HPDE6-E6E7 (cell line): ENCODE results near the gene VANGL1.
A peak's percentile ranks its signal among the peaks of the same experiment; 100 is the strongest.

Experiments used
- DNase-seq: peaks from one replicate; pipeline ENCODE4 v3.0.0; 2011; ENCODE audit warnings: missing footprints; ENCODE audit errors: extremely low spot score

VANGL1 gene

DNA sequence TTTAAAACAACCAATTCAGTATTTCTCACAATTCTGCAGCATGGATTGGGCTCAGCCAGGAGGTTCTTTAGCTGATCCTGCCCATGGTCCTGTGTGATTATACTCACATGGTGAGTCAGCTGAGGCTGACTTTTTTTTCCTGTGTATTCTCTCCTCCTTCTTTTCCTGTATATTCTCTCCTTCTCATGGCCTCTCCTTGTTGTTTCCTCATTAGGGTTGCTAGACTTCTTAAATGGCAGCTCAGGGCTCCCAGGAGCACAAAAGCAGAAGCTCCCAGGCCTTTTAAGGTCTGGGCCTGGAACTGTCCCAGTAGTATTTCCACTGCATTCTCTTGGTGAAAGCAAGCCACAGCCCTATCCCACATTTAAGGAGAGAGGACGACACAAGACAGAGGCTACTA lies 26.8 kb downstream of the VANGL1 start:
- no peak for DNase-seq

- DNase-seq, result peak; percentile 47
These were observed 27.4 kb downstream of the VANGL1 start for GRCh38 chr1:115669002-115669673.

GRCh38 chr1:115669886-115670285 lies 28.1 kb downstream of the VANGL1 start:
- no peak for DNase-seq

DNA sequence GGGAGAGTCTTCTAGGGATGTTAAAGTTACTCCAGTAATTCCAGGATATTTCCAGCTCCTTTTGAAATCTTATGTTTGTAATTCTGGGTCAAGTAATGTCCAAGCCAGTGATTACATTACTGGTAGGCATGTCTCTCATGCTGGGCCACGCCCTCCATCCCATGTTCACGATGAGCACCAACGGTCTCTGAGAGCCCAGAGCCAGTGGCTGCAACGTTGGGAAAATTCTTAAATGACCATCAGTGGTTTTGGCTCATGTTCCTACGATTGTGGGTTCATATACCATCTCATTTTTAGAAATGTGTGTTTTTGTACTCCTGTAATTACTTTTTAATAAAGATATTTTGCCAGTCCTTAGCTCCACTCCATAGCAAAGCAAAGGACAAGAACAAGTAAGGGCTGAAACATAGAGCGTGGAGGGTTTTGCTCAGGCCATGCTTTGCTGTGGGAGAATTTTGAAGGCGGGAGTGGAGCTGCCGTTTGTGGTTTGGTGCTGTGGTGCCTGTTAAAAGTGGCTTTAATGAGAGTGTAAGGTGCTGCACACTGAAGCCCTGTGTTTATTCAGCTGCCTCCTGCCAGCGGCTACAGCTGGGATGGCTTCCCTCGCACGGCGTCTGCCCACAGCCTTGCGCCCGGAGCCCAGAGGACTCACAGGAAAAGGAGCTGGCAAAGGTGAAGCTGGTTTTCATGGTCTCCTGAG lies 28.9 kb downstream of the VANGL1 start:
- no peak for DNase-seq

GRCh38 chr1:115671176-115671934 lies 29.6 kb downstream of the VANGL1 start:
- DNase-seq, result peak; percentile 66

- no peak for DNase-seq
These were observed 30.6 kb downstream of the VANGL1 start for GRCh38 chr1:115672224-115673009.

- DNase-seq, result no peak
These were observed 34.9 kb downstream of the VANGL1 start for GRCh38 chr1:115676498-115677181.

DNA sequence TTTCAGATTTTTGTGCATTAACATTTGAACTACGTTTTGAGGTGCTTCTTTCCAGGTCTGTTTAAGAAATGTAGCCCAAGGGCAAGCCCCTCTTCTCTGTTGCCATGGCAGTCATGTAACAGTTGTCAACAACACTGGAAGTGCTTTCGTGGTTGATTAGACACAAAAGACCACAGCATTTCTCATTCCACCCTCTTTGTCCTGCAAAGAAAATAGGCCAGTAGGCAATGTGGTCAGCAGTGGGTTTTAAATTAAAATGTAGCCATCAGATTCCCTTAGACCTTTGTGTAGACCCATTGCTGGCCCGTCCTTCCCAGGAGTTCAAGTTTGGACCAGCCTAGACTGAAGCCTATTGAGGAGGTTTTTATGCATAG lies 35.4 kb downstream of the VANGL1 start:
- no peak for DNase-seq

GRCh38 chr1:115677565-115677964 lies 35.8 kb downstream of the VANGL1 start:
- no peak for DNase-seq

DNA sequence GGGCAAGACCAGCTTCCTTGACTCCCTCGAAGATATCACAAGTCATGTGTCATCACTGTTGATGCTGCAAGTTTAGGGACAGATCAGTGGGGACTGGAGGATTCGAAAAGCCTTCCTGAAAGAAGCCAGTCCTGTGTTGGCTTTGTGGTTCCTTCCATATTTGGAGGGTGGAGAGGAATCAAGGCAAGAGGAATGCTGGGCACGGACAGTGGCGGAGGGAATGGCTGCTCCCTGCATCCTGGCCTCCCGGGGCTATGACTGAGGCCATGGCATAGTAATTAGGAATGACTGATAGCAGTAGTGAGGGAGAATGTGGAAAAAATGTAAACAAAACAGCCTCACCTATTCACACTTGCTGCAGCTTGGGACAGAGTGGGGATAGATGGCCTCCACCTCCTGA lies 36.4 kb downstream of the VANGL1 start:
- DNase-seq, result no peak

DNA sequence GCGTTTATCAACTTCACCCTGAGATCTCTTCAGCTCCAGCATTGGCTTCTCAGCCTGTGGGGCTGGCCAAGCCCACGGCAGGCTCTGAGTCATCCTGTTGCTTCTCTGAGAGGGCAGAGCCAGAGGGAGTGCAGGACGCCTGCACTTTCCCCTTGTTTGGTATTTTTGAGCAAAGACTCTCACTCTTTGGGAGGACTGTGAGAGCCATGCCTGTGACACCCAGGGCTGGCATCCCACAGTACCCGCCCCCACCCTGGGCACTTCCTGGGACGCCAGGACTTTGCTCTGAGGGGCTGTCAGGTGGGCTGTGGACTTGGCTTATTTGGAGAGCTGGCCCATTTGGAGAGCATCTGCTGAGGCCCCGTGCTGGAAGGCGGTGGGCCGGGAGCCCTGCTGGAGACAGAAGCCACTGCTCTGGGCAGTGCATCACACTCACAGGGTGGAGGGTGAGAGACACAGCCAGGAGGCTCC lies 37.4 kb downstream of the VANGL1 start:
- peak; percentile 84 for DNase-seq

- DNase-seq, result no peak
These were observed 39.0 kb downstream of the VANGL1 start for GRCh38 chr1:115680730-115681111.

GRCh38 chr1:115682792-115683191 lies 41.0 kb downstream of the VANGL1 start:
- no peak for DNase-seq

- no peak for DNase-seq
These were observed 43.4 kb downstream of the VANGL1 start for GRCh38 chr1:115685029-115685705.

DNA sequence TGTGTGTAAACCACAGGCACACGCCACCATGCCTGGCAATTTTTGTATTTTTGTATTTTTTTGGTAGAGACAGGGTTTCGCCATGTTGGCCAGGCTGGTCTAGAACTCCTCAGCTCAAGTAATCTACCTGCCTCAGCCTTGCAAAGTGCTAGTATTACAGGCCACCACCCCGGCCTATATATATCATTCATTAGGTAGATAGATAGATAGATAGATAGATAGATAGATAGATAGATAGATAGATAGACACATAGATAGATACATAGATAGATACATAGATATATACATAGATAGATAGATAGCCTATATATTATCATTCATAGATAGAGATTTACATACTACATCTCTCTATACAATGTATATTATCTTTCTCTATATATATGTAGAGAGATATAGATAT lies 46.0 kb downstream of the VANGL1 start:
- DNase-seq, result no peak

- DNase-seq, result no peak
These were observed 49.2 kb downstream of the VANGL1 start for GRCh38 chr1:115690972-115691371.

DNA sequence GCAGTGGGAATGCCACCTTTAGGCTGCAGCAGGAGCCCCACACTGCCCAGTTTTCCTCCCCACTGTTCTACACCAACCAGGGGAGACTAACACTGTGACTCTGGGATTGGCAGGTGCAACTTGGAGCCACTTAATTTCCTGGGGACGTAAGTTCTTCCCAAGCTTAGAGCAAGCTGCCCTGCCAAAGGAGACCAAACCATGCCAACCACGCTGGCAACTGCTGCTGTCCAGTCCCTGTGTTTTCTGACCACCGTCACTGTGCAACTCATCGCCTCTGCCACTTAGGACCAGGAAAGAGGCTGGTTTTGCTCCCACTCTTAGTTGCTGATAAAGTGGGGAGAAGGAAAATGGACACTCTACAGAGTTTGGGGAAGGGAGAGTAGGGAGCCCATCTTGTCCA lies 50.5 kb downstream of the VANGL1 start:
- DNase-seq, result no peak

DNA sequence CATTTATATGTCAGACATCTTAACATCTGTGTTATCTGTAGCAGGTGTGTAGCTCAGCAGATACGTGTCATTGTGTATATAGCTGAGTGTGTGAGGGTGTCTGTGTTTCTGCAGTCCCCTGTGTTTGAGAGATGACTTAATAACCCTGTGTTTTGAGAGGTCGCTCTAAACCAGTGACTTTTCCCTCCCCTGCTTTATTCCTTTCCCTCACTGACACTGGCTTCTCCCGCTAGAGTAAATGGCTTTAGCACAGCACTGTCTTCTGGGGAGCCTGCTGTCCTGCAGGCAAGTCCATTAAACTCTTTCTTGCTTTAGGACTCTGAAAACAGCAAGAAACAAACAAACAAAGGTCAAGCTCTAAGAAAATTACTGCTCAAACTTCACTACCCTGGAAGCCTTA lies 53.0 kb downstream of the VANGL1 start:
- no peak for DNase-seq

- no peak for DNase-seq
These were observed 55.8 kb downstream of the VANGL1 start for GRCh38 chr1:115697619-115698018.

DNA sequence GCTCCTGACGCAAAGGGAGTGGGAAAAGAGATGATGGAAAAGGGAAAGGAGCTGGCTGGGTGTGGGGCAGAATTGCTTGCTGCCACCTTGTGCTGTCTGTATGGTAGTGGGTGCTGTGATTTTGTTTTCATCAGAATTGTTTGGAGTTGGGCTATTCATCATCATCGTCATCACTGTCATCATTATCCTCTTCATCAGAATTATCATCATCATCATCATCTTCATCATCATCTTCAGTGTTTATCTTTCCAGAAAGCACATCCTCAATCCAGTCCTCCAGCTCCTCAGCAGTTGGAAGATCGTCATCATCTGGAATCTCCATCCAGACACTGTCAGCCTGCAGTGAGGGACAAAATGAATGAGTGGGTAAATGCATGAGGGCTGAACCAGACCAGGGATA lies 59.3 kb downstream of the VANGL1 start:
- no peak for DNase-seq

GRCh38 chr1:115702959-115703358 lies 61.2 kb downstream of the VANGL1 start:
- DNase-seq, result no peak
